8988T (cell line): ENCODE data around the gene LDHB.
"Not testable (repeated sequence)": the region's sequence is repeated elsewhere in the genome, so short reads cannot be mapped to it uniquely, and the experiment has no call there.

ENCODE experiments used
- DNase-seq: peaks from one replicate; pipeline ENCODE4 v3.0.0; 2011

LDHB gene

GRCh38 chr12:21604245-21605101 lies 53.2 kb downstream of the LDHB start, which contains the start of gene GYS2:
GYS2 (minus strand) TSS chr12:21604847; CDS start chr12:21604592, 255 bp downstream.
- DNase-seq, result no peak

GRCh38 chr12:21602774-21603173 lies 54.9 kb downstream of the LDHB start:
- DNase-seq, result no peak

GRCh38 chr12:21600196-21600595 lies 57.4 kb downstream of the LDHB start:
- no peak for DNase-seq

GRCh38 chr12:21599143-21599999 lies 58.3 kb downstream of the LDHB start:
- DNase-seq, result no peak

GRCh38 chr12:21598651-21599050 lies 59.0 kb downstream of the LDHB start:
- DNase-seq, result no peak

- DNase-seq, result not testable (repeated sequence)
Measured at GRCh38 chr12:21595356-21595755, 62.3 kb downstream of the LDHB start.

GRCh38 chr12:21585485-21585884 lies 72.2 kb downstream of the LDHB start:
- DNase-seq, result no peak
